ENCODE measurements around the gene RIBC2. TPM values are rescaled to one million over a fixed set of nuclear protein-coding genes. Genes with fewer than 3 reads are reported as not detected.

Gene RIBC2
- total RNA-seq, 1 experiment from 2014 or later: 2.7 TPM

GRCh38 chr22:45425101-45425500 is 11.6 kb downstream of the RIBC2 start:
- no peak for ATAC-seq
- no peak for DNase-seq
- Histone ChIP-seq H3K79me2 (ENCODE audit: low read length) (no peaks in the 10 kb centered on the region), H3K27me3 (ENCODE audit: low read length) (no peaks in the 10 kb centered on the region), H3K4me2 (ENCODE audit: low read length) (no peak overlapping the region), H2AFZ (ENCODE audit: low read length) (no peak overlapping the region), H3K9ac (ENCODE audit: low read length) (no peak overlapping the region), H3F3A (ENCODE audit: low read length, unreplicated experiment) (no peaks in the 10 kb centered on the region), H3K36me3 (ENCODE audit: low read depth, low read length) (no peaks in the 10 kb centered on the region), H3K4me1 (ENCODE audit: insufficient read depth, low read length) (no peaks in the 10 kb centered on the region), H3K9me2 (replicated peaks; ENCODE audit: low read length) (no peaks in the 10 kb centered on the region), H3K27ac (ENCODE audit: low read length) (no peak overlapping the region), H3K9me3 (ENCODE audit: low read length) (no peaks in the 10 kb centered on the region), H4K20me1 (ENCODE audit: low read length) (no peaks in the 10 kb centered on the region), H3K4me3 (ENCODE audit: low read length) (no peak overlapping the region)
- BruUV-seq (replicated peaks): no TSS peak
- POLR2A ChIA-PET (ENCODE audit: unreplicated experiment): interaction anchor here (0.7 kb wide), 1 partner anchor 9 kb away, joined by 4 read pairs; no protein-coding TSS in a partner anchor
- intact Hi-C loops (cut with micrococcal nuclease): no loop called here
- CTCF ChIA-PET: no interaction called here
- TF ChIP-seq EZH2 (IDR thresholded peaks at IDR 0.05; ENCODE audit: low read length, unreplicated experiment) (no peak), CTCF (conservative IDR thresholded peaks at IDR 0.05; ENCODE audit: low read depth, low read length) (no peak)

- no peaks in the 10 kb centered on the region for H3K79me2 ChIP-seq (ENCODE audit: low read length)
- no peaks in the 10 kb centered on the region for H3K4me1 ChIP-seq (ENCODE audit: insufficient read depth, low read length)
- no peaks in the 10 kb centered on the region for H3K36me3 ChIP-seq (ENCODE audit: low read depth, low read length)
- POLR2A ChIA-PET (ENCODE audit: unreplicated experiment): no interaction called here
- DNase-seq (no peak), ATAC-seq (no peak)
- H3K9me2 ChIP-seq (replicated peaks; ENCODE audit: low read length): no peaks in the 10 kb centered on the region
- no peak overlapping the region for H3K27ac ChIP-seq (ENCODE audit: low read length)
- H3K9ac ChIP-seq (ENCODE audit: low read length): no peak overlapping the region
- CTCF ChIA-PET: no interaction called here
- BruUV-seq (replicated peaks): no TSS peak
- TF ChIP-seq EZH2 (IDR thresholded peaks at IDR 0.05; ENCODE audit: low read length, unreplicated experiment) (no peak), EZH2phosphoT487 (IDR thresholded peaks at IDR 0.05; ENCODE audit: borderline replicate concordance, low read length) (no peak), CTCF (conservative IDR thresholded peaks at IDR 0.05; ENCODE audit: low read depth, low read length) (no peak)
- no peaks in the 10 kb centered on the region for H4K20me1 ChIP-seq (ENCODE audit: low read length)
- no peaks in the 10 kb centered on the region for H3F3A ChIP-seq (ENCODE audit: low read length, unreplicated experiment)
- intact Hi-C loops (cut with micrococcal nuclease): no loop called here
- no peak overlapping the region for H3K4me2 ChIP-seq (ENCODE audit: low read length)
- H3K27me3 ChIP-seq (ENCODE audit: low read length): no peaks in the 10 kb centered on the region
- no peak overlapping the region for H2AFZ ChIP-seq (ENCODE audit: low read length)
- no peak overlapping the region for H3K4me3 ChIP-seq (ENCODE audit: low read length)
- no peaks in the 10 kb centered on the region for H3K9me3 ChIP-seq (ENCODE audit: low read length)
These were observed 12.2 kb downstream of the RIBC2 start for GRCh38 chr22:45425531-45426265.

- no peaks in the 10 kb centered on the region for H3K79me2 ChIP-seq (ENCODE audit: low read length)
- ChIA-PET CTCF (no interaction called here), POLR2A (ENCODE audit: unreplicated experiment) (no interaction called here)
- no peaks in the 10 kb centered on the region for H3K4me1 ChIP-seq (ENCODE audit: insufficient read depth, low read length)
- H2AFZ ChIP-seq (ENCODE audit: low read length): no peak overlapping the region
- intact Hi-C loops (cut with micrococcal nuclease): no loop called here
- H3K27ac ChIP-seq (ENCODE audit: low read length): no peak overlapping the region
- H3K9ac ChIP-seq (ENCODE audit: low read length): no peak overlapping the region
- H3K4me3 ChIP-seq (ENCODE audit: low read length): no peak overlapping the region
- no peaks in the 10 kb centered on the region for H3K27me3 ChIP-seq (ENCODE audit: low read length)
- DNase-seq (no peak), ATAC-seq (no peak)
- TF ChIP-seq EZH2phosphoT487 (IDR thresholded peaks at IDR 0.05; ENCODE audit: borderline replicate concordance, low read length) (no peak), CTCF (conservative IDR thresholded peaks at IDR 0.05; ENCODE audit: low read depth, low read length) (no peak), EZH2 (IDR thresholded peaks at IDR 0.05; ENCODE audit: low read length, unreplicated experiment) (no peak)
- H3F3A ChIP-seq (ENCODE audit: low read length, unreplicated experiment): no peaks in the 10 kb centered on the region
- no peaks in the 10 kb centered on the region for H3K9me2 ChIP-seq (replicated peaks; ENCODE audit: low read length)
- H3K9me3 ChIP-seq (ENCODE audit: low read length): no peaks in the 10 kb centered on the region
- H3K4me2 ChIP-seq (ENCODE audit: low read length): no peak overlapping the region
- no peaks in the 10 kb centered on the region for H4K20me1 ChIP-seq (ENCODE audit: low read length)
- no peaks in the 10 kb centered on the region for H3K36me3 ChIP-seq (ENCODE audit: low read depth, low read length)
- BruUV-seq (replicated peaks): no TSS peak
These were observed 12.9 kb downstream of the RIBC2 start for GRCh38 chr22:45426387-45426786.

Measured in PC-3 (cell line).